ENCODE results near the gene TCEAL5.
A peak's percentile ranks its signal among the peaks of the same experiment; 100 is the strongest.
"Not testable (repeated sequence)": the region's sequence is repeated elsewhere in the genome, so short reads cannot be mapped to it uniquely, and the experiment has no call there.

The TCEAL5 gene

GRCh38 chrX:103276581-103277002, at the start of gene TCEAL5:
Gene TCEAL5 (minus strand): TSS chrX:103276750. CDS start chrX:103274563, 2,187 bp downstream.
- Histone ChIP-seq H3K9ac (no peak within 1 kb of the TSS), H2AFZ (ENCODE audit: low read depth) (no peak within 1 kb of the TSS), H3K4me2 (no peak within 1 kb of the TSS), H4K20me1 (ENCODE audit: insufficient read depth) (no peaks in the 10 kb centered on the region), H3K4me3 (IDR thresholded peaks at IDR 0.05; ENCODE audit: insufficient read depth, low read depth, low read length) (no peak within 1 kb of the TSS), H3K27ac (no peak within 1 kb of the TSS), H3K36me3 (ENCODE audit: insufficient read depth) (no peaks in the 10 kb centered on the region), H3K27me3 (ENCODE audit: insufficient read depth, low read depth) (no peaks in the 10 kb centered on the region), H3K79me2 (ENCODE audit: insufficient read depth, low read depth) (no peaks in the 10 kb centered on the region), H3K4me1 (ENCODE audit: low read depth, poor library complexity, severe bottlenecking) (no peaks in the 10 kb centered on the region)
- no peak for TF ChIP-seq CTCF (conservative IDR thresholded peaks at IDR 0.05; ENCODE audit: low read depth, low read length)

- Histone ChIP-seq H3K27ac (no peak overlapping the region), H3K4me2 (peak overlapping the region; percentile 60; the same call in 1 of the 2 replicates), H3K36me3 (ENCODE audit: insufficient read depth) (no peaks in the 10 kb centered on the region), H3K4me3 (IDR thresholded peaks at IDR 0.05; ENCODE audit: insufficient read depth, low read depth, low read length) (no peak overlapping the region), H3K9ac (no peak overlapping the region), H2AFZ (ENCODE audit: low read depth) (peak overlapping the region; percentile 82), H4K20me1 (ENCODE audit: insufficient read depth) (no peaks in the 10 kb centered on the region), H3K79me2 (ENCODE audit: insufficient read depth, low read depth) (no peaks in the 10 kb centered on the region), H3K4me1 (ENCODE audit: low read depth, poor library complexity, severe bottlenecking) (peaks cover 6% of the 10 kb centered on the region), H3K27me3 (ENCODE audit: insufficient read depth, low read depth) (no peaks in the 10 kb centered on the region)
- no peak for TF ChIP-seq CTCF (conservative IDR thresholded peaks at IDR 0.05; ENCODE audit: low read depth, low read length)
These were observed 34.8 kb upstream of the TCEAL5 start for GRCh38 chrX:103311399-103311780.

- Histone ChIP-seq H3K36me3 (ENCODE audit: insufficient read depth) (no peaks in the 10 kb centered on the region), H4K20me1 (ENCODE audit: insufficient read depth) (no peaks in the 10 kb centered on the region), H3K9ac (peak within 1 kb of the TSS; percentile 71; the same call in 1 of the 2 replicates), H3K79me2 (ENCODE audit: insufficient read depth, low read depth) (no peaks in the 10 kb centered on the region), H3K4me2 (peak within 1 kb of the TSS; percentile 60; the same call in 1 of the 2 replicates), H3K27ac (no peak within 1 kb of the TSS), H3K4me1 (ENCODE audit: low read depth, poor library complexity, severe bottlenecking) (peaks cover 6% of the 10 kb centered on the region), H3K4me3 (IDR thresholded peaks at IDR 0.05; ENCODE audit: insufficient read depth, low read depth, low read length) (no peak within 1 kb of the TSS), H3K27me3 (ENCODE audit: insufficient read depth, low read depth) (no peaks in the 10 kb centered on the region), H2AFZ (ENCODE audit: low read depth) (peak within 1 kb of the TSS; percentile 82)
- TF ChIP-seq CTCF (conservative IDR thresholded peaks at IDR 0.05; ENCODE audit: low read depth, low read length): no peak
These were observed 34.2 kb upstream of the TCEAL5 start, which contains the start of gene BEX2 for GRCh38 chrX:103310555-103311398. Gene BEX2 (minus strand): TSS chrX:103310990. CDS start chrX:103309976, 1,014 bp downstream.

GRCh38 chrX:103309860-103310554, 33.5 kb upstream of the TCEAL5 start:
- H3K4me3 ChIP-seq (IDR thresholded peaks at IDR 0.05; ENCODE audit: insufficient read depth, low read depth, low read length): no peak overlapping the region

GRCh38 chrX:103305666-103306065, 29.1 kb upstream of the TCEAL5 start:
- H3K4me1 ChIP-seq (ENCODE audit: low read depth, poor library complexity, severe bottlenecking); H4K20me1 ChIP-seq (ENCODE audit: insufficient read depth); H3K27me3 ChIP-seq (ENCODE audit: insufficient read depth, low read depth); H3K9ac ChIP-seq; H2AFZ ChIP-seq (ENCODE audit: low read depth); H3K27ac ChIP-seq; H3K4me2 ChIP-seq; H3K79me2 ChIP-seq (ENCODE audit: insufficient read depth, low read depth); H3K4me3 ChIP-seq (IDR thresholded peaks at IDR 0.05; ENCODE audit: insufficient read depth, low read depth, low read length); H3K36me3 ChIP-seq (ENCODE audit: insufficient read depth): not testable (repeated sequence)

More at GRCh38 chrX:103309860-103310554, 33.5 kb upstream of the TCEAL5 start:
- no peak overlapping the region; the same call in 1 of the 2 replicates for H3K4me2 ChIP-seq
- TF ChIP-seq CTCF (conservative IDR thresholded peaks at IDR 0.05; ENCODE audit: low read depth, low read length): no peak
- peaks cover 6% of the 10 kb centered on the region for H3K4me1 ChIP-seq (ENCODE audit: low read depth, poor library complexity, severe bottlenecking)
- peak overlapping the region; percentile 71; the same call in 1 of the 2 replicates for H3K9ac ChIP-seq
- H2AFZ ChIP-seq (ENCODE audit: low read depth): peak overlapping the region; percentile 82
- no peaks in the 10 kb centered on the region for H3K27me3 ChIP-seq (ENCODE audit: insufficient read depth, low read depth)
- H3K27ac ChIP-seq: no peak overlapping the region
- no peaks in the 10 kb centered on the region for H3K79me2 ChIP-seq (ENCODE audit: insufficient read depth, low read depth)
- no peaks in the 10 kb centered on the region for H3K36me3 ChIP-seq (ENCODE audit: insufficient read depth)
- H4K20me1 ChIP-seq (ENCODE audit: insufficient read depth): no peaks in the 10 kb centered on the region

Measured in KMS-11 (cell line).